Activated naive CD4-positive, alpha-beta T cell treated with anti-CD3 and anti-CD28 coated beads for 36 hours (primary cell): ENCODE results near the gene ELANE. TPM values are rescaled to one million over a fixed set of nuclear protein-coding genes. Genes with fewer than 3 reads are reported as not detected.

Source experiments
- CTCF ChIA-PET: fragments of 350-600 bp; sonication (Branson Sonifier 250); formaldehyde crosslinking; loops from one replicate; lab custom pipeline; 2021; ENCODE audit warnings: antibody characterized with exemption; lab: Charles Lee
- DNase-seq: peaks from one replicate; pipeline ENCODE4 v3.0.0-alpha.2; 2020
- H3K27ac Mint-ChIP-seq: one replicate; pipeline ENCODE4 v1.8.0; 2021; ENCODE audit warnings: mild to moderate bottlenecking, mixed read lengths
- H3K27me3 Mint-ChIP-seq: one replicate; pipeline ENCODE4 v1.8.0; 2021; ENCODE audit warnings: low read depth, mixed read lengths
- H3K36me3 Mint-ChIP-seq: one replicate; pipeline ENCODE4 v1.8.0; 2021; ENCODE audit warnings: low read depth, mixed read lengths
- H3K4me1 Mint-ChIP-seq: one replicate; pipeline ENCODE4 v1.8.0; 2021; ENCODE audit warnings: low read depth, mixed read lengths
- H3K4me3 Mint-ChIP-seq: one replicate; pipeline ENCODE4 v1.8.0; 2021; ENCODE audit warnings: mild to moderate bottlenecking, moderate library complexity, mixed read lengths
- H3K9me3 Mint-ChIP-seq: one replicate; pipeline ENCODE4 v1.8.0; 2021; ENCODE audit warnings: mixed read lengths
- intact Hi-C: fragments of 100-400 bp; cut with micrococcal nuclease; formaldehyde crosslinking; loops from one replicate; pipeline ENCODE4 v1.15.1; 2023
- total RNA-seq, 2 experiments: library from RNA; stranded (reverse); gene quantifications; one replicate each; pipeline ENCODE4 v1.2.3, GENCODE V29; 2021

Gene ELANE
- total RNA-seq, 2 experiments from 2014 or later: not detected

DNA sequence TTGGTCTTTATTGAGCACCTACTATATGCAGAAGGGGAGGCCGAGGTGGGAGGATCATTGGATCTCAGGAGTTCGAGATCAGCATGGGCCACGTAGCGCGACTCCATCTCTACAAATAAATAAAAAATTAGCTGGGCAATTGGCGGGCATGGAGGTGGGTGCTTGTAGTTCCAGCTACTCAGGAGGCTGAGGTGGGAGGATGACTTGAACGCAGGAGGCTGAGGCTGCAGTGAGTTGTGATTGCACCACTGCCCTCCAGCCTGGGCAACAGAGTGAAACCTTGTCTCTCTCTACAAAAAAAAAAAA lies 11.2 kb downstream of the ELANE start:
- H3K4me1 Mint-ChIP-seq: peaks cover 13% of the 10 kb centered on the region
- DNase-seq: no peak
- H3K4me3 Mint-ChIP-seq: no peak overlapping the region
- H3K27ac Mint-ChIP-seq: no peak overlapping the region
- peaks cover 6% of the 10 kb centered on the region for H3K27me3 Mint-ChIP-seq
- intact Hi-C loops: loop anchor here (1.0 to 2.0 kb wide), 3 partner anchors 54 to 122 kb away; partner anchors contain the start of genes KISS1R, PTBP1 and WDR18
- peaks cover 3% of the 10 kb centered on the region for H3K36me3 Mint-ChIP-seq
- CTCF ChIA-PET: interaction anchor here (0.6 to 3.6 kb wide), 15 partner anchors 11 to 205 kb away, joined by 3 to 23 read pairs (median 5); partner anchors contain the start of genes KISS1R, MED16, RNU6-9 and WDR18
- H3K9me3 Mint-ChIP-seq: no peaks in the 10 kb centered on the region

DNA sequence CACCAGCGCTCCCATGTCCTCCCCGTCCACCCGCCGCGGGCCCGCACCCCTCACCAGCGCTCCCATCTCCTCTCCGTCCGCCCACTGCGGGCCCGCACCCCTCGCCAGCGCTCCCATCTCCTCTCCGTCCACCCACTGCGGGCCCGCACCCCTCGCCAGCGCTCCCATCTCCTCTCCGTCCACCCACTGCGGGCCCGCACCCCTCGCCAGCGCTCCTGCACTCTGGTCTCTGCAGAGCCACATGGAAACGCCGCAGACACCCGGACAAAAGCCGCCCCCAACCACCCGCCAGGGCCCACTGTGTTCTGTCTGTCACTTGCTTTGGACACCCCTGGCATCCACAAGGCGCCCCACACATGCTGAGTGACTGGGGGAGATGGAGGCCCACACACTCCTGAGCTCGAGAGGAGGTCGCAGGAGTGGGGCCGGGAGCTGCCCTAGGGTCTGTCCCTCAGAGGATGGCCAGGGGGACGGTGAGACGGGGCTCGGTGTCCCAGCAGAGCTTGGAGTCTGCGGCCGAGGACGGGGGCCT lies 14.7 kb downstream of the ELANE start:
- Mint-ChIP-seq H3K4me3 (no peak overlapping the region), H3K9me3 (no peaks in the 10 kb centered on the region), H3K4me1 (peaks cover 13% of the 10 kb centered on the region), H3K27ac (no peak overlapping the region), H3K27me3 (peaks cover 3% of the 10 kb centered on the region), H3K36me3 (peaks cover 6% of the 10 kb centered on the region)
- intact Hi-C loops: no loop called here
- CTCF ChIA-PET: no interaction called here
- no peak for DNase-seq

- peaks cover 3% of the 10 kb centered on the region for H3K27me3 Mint-ChIP-seq
- H3K4me3 Mint-ChIP-seq: no peak overlapping the region
- H3K27ac Mint-ChIP-seq: no peak overlapping the region
- no peak for DNase-seq
- H3K4me1 Mint-ChIP-seq: peaks cover 17% of the 10 kb centered on the region
- H3K9me3 Mint-ChIP-seq: no peaks in the 10 kb centered on the region
- peaks cover 6% of the 10 kb centered on the region for H3K36me3 Mint-ChIP-seq
- CTCF ChIA-PET: no interaction called here
- intact Hi-C loops: no loop called here
Observed at GRCh38 chr19:867301-867793, 15.2 kb downstream of the ELANE start.

DNA sequence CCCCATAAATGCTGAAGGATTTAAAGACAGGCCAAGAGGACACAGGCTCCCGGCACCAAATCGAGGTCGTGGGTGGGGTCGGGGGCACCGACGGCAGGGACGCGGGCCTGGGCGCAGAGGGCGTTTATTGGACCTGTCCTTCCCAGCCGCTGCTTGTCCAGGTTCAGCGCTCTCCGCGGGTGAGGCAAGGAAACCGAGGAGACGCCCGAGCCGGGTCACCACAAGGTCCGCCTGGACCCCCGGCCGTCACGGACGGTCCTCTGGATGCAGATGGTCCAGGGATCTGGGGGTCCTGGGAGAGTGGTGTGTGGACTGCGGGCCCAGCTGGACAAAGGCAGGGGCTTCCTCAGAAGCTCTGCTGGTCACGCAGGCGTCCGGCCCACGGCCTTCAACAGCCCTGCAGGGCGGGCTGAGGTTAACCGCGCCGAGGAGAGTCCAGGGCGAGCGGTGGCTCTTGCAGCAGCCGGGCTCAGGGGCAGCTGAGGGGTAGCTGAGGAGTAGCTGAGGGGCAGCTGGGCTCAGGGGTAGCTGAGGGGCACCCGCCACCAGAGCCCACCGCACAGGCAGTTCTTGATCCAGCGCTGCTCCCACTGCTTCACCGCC lies 15.9 kb downstream of the ELANE start:
- peaks cover 6% of the 10 kb centered on the region for H3K36me3 Mint-ChIP-seq
- H3K27me3 Mint-ChIP-seq: peaks cover 3% of the 10 kb centered on the region
- DNase-seq: no peak
- no peak overlapping the region for H3K4me3 Mint-ChIP-seq
- intact Hi-C loops: no loop called here
- no peak overlapping the region for H3K27ac Mint-ChIP-seq
- H3K9me3 Mint-ChIP-seq: no peaks in the 10 kb centered on the region
- H3K4me1 Mint-ChIP-seq: peaks cover 17% of the 10 kb centered on the region
- CTCF ChIA-PET: no interaction called here

GRCh38 chr19:868458-869244 lies 16.5 kb downstream of the ELANE start:
- Mint-ChIP-seq H3K4me1 (peaks cover 11% of the 10 kb centered on the region), H3K4me3 (no peak overlapping the region), H3K36me3 (peaks cover 6% of the 10 kb centered on the region), H3K9me3 (no peaks in the 10 kb centered on the region), H3K27ac (no peak overlapping the region), H3K27me3 (no peaks in the 10 kb centered on the region)
- CTCF ChIA-PET: no interaction called here
- intact Hi-C loops: no loop called here
- no peak for DNase-seq

DNA sequence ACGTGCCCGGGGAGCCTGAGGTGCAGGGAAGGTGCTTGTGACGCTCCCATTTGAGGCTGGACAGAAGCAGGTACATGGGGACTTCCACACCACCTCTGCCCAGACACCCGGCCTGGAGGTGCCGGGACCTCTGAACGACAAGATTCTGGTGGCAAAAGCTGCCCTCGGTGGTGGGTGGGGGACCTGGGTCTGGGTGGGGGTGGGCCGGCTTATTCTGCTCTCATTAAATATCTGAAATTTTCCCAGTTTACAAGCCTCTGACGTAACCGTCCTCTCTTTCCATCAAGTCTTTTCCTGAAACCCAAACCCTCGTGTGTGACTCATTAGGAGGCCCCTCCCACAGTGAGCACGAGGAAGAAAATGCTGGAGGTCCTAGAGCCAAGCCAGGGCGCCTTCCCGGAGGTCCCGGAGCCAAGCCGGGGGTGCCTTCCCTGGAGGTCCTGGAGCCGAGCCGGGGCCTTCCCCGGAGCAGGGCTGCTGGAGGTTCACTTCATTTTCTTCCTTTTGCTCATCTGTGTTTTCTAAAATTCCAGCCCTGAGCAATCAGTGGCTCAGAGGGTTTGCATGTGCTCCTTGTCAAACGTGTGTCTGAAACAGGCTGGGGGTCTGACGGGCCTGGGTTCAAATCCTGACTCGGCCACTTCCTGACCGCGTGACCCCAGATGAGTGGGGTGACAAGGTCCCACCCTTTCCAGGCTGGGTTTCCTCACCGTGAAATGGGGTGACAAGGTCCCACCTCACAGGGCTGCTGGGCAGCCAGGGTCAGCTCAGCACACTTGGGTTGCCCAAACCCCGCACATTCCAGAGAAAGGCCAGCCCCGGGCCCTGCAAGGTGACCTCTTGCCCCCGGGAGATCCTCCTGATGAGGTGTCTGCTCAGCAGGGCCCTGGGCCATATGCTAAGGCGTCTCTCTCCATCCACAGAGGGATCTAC lies 17.4 kb downstream of the ELANE start:
- Mint-ChIP-seq H3K9me3 (no peaks in the 10 kb centered on the region), H3K27me3 (no peaks in the 10 kb centered on the region), H3K27ac (no peak overlapping the region), H3K4me3 (no peak overlapping the region), H3K36me3 (peaks cover 6% of the 10 kb centered on the region), H3K4me1 (peaks cover 8% of the 10 kb centered on the region)
- CTCF ChIA-PET: no interaction called here
- no peak for DNase-seq
- intact Hi-C loops: no loop called here

GRCh38 chr19:870314-870713 lies 18.2 kb downstream of the ELANE start:
- Mint-ChIP-seq H3K4me3 (no peak overlapping the region), H3K9me3 (no peaks in the 10 kb centered on the region), H3K36me3 (peaks cover 6% of the 10 kb centered on the region), H3K4me1 (peaks cover 8% of the 10 kb centered on the region), H3K27ac (no peak overlapping the region), H3K27me3 (no peaks in the 10 kb centered on the region)
- CTCF ChIA-PET: no interaction called here
- intact Hi-C loops: no loop called here
- no peak for DNase-seq

DNA sequence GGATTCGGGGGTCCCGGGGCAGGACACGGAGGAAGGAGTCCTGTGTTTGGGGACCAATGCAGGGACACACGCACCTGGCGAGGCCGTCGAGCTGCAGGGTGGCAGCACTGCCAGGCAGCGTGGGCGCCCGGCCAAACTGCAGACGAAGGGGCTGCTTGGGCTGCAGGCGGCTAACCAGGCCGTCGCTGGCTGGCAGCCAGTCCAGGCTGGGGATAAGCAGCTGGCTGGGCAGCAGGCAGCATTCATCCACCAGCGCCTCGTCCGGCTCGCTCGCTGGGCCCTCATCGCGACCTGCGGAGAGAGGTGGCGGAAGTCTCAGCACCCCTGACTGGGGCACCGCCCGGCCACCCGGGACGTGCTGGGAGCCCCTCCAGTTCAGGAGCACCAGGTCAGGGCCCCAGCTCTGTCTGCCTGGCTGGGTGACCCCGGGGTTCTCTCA lies 18.9 kb downstream of the ELANE start:
- intact Hi-C loops: no loop called here
- no peak overlapping the region for H3K4me3 Mint-ChIP-seq
- CTCF ChIA-PET: no interaction called here
- DNase-seq: no peak
- no peaks in the 10 kb centered on the region for H3K27me3 Mint-ChIP-seq
- peaks cover 6% of the 10 kb centered on the region for H3K36me3 Mint-ChIP-seq
- H3K9me3 Mint-ChIP-seq: no peaks in the 10 kb centered on the region
- no peak overlapping the region for H3K27ac Mint-ChIP-seq
- H3K4me1 Mint-ChIP-seq: peaks cover 8% of the 10 kb centered on the region

DNA sequence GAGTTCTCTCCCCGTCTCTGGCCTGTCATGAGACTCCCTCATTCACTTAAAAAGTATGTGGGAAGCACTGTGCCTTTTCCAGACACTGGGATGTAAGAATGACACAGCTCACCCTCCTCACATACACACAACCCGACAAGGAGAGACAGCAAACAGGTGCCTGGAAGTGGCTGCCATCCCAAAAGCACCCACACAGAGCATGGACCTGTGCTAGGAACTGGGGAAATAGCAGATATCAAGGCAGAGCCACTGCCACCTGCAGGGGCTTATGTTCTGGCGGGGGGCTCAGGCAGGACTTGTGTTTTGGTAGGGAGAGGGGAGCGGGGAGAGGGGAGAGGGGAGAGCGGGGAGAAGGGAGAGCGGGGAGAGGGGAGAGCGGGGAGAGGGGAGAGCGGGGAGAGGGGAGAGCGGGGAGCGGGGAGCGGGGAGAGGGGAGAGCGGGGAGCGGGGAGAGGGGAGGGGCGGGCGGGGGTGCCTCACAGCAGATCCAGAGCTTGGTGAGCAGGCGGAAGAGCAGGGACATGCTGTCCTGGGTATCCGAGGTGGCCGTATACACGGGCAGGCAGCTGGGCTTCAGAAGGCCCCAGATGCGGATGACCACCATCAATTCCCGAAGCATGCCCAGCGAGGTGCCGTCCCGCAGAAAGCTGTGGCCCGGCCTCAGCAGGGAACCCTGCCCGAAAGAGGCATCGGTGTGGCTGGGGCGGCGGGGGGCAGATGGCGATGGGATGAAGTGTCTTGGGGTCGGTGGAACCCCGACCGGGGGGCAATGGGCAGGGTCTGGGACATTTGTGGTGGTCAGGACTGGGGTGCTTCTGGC lies 19.6 kb downstream of the ELANE start:
- H3K36me3 Mint-ChIP-seq: peaks cover 6% of the 10 kb centered on the region
- no peaks in the 10 kb centered on the region for H3K9me3 Mint-ChIP-seq
- H3K4me1 Mint-ChIP-seq: peaks cover 8% of the 10 kb centered on the region
- intact Hi-C loops: loop anchor here (2.0 kb wide), 1 partner anchor 35 kb away; no protein-coding TSS in a partner anchor
- H3K27ac Mint-ChIP-seq: no peak overlapping the region
- no peak overlapping the region for H3K4me3 Mint-ChIP-seq
- DNase-seq: no peak
- CTCF ChIA-PET: no interaction called here
- no peaks in the 10 kb centered on the region for H3K27me3 Mint-ChIP-seq

- Mint-ChIP-seq H3K36me3 (peaks cover 6% of the 10 kb centered on the region), H3K9me3 (no peaks in the 10 kb centered on the region)
Observed at GRCh38 chr19:872266-872951, 20.3 kb downstream of the ELANE start.

DNA sequence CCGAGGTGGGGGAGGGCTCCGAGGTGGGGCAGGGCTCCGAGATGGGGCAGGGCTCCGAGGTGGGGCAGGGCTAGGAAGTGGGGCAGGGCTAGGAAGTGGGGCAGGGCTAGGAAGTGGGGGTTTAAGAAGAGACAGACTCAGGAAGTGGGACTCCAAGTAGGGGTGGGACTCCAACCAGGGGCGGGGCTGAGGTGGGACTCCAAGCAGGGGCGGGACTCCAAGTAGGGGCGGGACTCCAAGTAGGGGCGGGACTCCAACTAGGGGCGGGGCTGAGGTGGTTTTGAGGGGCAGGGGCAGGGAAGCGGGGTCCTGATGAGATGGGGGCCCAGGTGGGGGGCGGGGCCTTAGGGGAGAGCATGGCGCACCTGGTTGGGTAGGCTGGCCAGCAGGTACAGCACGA lies 21.0 kb downstream of the ELANE start:
- intact Hi-C loops: loop anchor here (2.0 kb wide), 1 partner anchor 34 kb away; no protein-coding TSS in a partner anchor
- Mint-ChIP-seq H3K4me1 (peaks cover 8% of the 10 kb centered on the region), H3K27me3 (no peaks in the 10 kb centered on the region), H3K27ac (no peak overlapping the region), H3K9me3 (no peaks in the 10 kb centered on the region), H3K36me3 (peaks cover 3% of the 10 kb centered on the region), H3K4me3 (no peak overlapping the region)
- DNase-seq: peak; percentile 74
- CTCF ChIA-PET: no interaction called here

More at GRCh38 chr19:872266-872951, 20.3 kb downstream of the ELANE start:
- Mint-ChIP-seq H3K4me1 (peaks cover 8% of the 10 kb centered on the region), H3K27ac (peak overlapping the region; percentile 61), H3K4me3 (peak overlapping the region; percentile 3), H3K27me3 (no peaks in the 10 kb centered on the region)
- DNase-seq: peak; percentile 83
- CTCF ChIA-PET: no interaction called here
- intact Hi-C loops: loop anchor here (2.0 kb wide), 1 partner anchor 34 kb away; no protein-coding TSS in a partner anchor
